Hematopoietic multipotent progenitor cell treated with erythropoietin and hydrocortisone succinate and interleukin-3 and kit ligand, for 4 days (in vitro differentiated cells): ENCODE results near the gene ADAMTS20.

Source experiments
- DNase-seq: peaks from one replicate; pipeline ENCODE4 v3.0.0-alpha.2; 2015

ADAMTS20 gene

DNA sequence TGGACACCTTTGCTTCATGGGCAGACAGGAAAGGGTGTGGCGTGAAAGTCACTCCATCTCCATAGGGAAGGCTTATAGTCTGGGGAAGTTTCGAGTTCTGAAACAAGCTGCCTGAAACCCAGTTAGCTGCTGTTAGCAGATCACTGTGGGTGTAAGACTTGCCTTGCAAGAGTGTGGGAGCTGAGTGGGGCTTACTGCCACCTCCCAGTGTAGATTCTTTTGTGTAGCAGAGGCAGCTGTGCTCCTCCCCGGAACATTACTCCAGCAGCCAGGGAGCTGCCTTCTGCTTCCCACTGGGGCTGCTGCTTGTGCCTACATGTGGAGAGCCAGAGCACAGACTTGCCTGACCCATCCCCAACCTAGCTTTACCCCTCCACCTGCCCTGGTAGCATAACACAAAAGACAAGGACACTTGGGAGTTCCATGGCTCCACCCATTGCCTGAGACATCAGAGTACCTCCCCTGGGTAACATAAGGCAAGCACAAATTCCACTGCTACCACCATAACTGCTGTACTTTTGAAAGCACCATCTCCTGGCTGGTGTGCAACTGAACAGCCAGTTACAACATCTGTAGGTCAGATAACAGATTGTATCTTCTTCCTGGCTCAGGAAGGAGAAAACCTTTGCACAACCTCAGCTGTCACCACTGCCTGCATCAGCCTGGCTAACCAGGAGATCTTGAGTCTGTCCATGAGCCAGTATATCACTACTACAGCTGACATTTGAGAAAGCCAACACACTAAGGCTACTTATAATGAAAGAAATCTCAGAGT lies 69.5 kb downstream of the ADAMTS20 start:
- peak; percentile 73 for DNase-seq

DNA sequence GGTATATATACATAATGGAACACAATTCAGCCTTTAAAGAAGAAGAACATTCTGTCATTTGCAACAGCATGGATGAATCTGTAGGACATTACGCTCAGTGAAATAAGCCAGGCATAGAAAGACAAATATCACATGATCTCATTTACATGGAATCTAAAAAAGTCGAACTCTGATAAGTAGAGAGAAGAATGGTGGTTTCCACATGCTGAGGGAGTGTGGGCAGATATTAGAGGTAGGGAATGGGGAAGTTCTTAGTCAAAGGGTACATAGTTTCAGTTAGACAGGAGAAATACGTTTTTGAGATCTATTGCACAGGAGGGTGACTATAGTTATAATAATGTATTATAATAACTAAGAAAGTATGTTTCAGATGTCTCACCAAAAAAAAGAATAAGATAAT lies 71.4 kb downstream of the ADAMTS20 start:
- peak; percentile 20 for DNase-seq

DNA sequence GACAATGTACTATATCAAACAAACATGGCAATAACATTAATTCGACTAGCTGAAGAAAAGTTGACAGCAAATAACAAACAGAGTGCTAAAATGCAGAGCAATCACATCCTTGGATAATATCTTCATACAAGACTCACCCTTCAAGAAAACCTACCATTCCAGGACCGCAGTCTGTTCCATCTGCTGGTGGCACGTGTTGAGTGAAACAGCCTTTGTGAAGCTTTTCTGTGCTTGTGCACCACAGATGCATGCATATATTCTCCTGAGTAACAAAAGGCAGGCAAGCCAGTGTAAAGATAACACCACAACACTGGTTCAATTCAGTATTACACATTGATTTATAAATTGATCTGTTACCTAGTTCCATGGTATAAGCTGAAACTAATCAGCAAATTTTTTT lies 89.3 kb downstream of the ADAMTS20 start:
- DNase-seq = no peak

DNA sequence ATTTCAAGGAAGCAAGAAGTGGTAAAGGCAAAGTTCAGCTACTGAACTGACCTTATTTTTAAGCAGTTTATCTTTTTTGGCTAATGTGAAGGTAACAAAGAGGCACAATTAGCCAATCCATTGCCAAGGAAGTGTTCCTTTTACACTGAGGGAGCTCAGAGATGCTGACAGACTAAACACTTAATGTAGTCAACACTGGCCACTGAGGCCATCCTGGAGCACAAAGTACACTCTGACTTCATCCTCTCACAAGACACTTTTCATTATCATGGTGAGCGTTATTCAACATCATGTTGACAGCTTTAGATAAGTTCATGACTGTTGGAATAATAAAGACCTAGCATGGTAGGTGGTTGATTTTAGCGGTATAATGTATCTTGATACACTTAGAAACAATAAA lies 89.9 kb downstream of the ADAMTS20 start:
- DNase-seq = no peak

GRCh38 chr12:43459285-43459684 lies 92.7 kb downstream of the ADAMTS20 start:
- DNase-seq = no peak

GRCh38 chr12:43453761-43454160 lies 98.2 kb downstream of the ADAMTS20 start:
- no peak for DNase-seq

DNA sequence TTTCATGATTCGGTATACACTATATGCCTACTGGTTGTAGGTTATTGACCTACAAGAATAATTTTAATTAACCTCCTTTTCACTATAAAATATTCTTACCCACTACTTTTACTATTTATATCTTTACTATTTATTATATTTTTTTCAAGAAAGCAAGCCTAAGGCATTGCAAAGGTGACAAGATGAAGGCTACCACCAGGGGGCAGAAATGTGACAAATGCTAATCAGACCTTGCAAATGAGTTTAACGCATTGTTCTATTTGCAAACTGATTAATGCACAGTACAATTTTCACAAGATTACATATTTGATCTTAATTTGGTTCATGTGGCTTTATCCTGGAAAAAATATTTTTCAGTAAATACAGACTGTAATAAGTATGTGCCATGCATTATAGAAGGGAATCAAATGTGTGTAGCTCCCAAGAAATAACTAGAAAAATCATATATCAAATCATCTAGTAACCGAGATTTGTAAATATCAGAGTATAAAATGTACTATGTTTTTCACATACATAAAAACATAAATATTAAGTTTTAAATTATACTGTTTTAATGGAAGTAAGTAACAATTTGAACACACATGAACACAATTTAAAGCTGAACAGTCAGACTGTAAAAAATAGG lies 107.0 kb downstream of the ADAMTS20 start:
- peak; percentile 77 for DNase-seq

GRCh38 chr12:43436597-43436996 lies 115.4 kb downstream of the ADAMTS20 start:
- no peak for DNase-seq

DNA sequence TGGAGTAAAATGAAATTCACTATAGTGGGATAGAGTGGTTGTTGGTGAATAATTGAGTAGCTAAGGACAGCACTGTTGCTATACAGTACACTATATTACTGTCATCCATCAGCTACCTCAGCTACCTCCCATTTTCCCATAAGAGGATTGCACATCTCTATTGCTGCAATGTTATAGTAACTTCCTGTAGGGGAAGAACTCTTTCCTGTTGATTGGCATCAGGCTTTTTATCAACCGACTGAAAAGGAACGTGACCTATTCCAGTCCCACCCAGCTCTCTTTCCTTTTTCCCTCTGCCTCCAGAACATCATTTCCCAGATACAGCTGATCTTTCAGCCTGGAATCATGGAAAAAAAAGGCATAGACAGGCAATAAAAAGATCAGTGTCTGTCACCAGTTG lies 117.4 kb downstream of the ADAMTS20 start:
- no peak for DNase-seq

DNA sequence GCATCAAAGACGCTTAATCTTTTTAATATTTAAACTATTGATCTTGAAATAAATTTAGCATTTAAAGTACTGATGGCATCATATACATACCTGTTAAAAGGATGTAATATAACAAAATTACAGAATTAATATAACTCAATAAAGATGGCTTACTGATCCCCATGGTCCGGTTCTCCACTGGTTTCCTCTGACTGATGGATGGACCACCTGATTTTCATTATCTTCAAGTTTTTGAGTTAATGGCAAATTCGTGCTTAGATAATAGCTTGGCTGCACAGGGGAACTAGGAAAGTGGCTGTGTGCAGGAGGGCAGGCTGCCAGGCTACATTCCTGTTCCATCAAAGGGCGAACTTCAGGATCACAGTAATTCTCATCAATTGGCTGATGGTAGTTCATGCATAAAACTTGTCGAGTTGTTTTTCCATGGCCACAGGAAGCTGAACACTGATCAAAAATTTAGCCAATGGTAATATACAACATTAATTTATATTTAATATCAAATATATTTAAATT lies 123.9 kb downstream of the ADAMTS20 start:
- no peak for DNase-seq

GRCh38 chr12:43425361-43425760 lies 126.6 kb downstream of the ADAMTS20 start:
- DNase-seq = no peak

DNA sequence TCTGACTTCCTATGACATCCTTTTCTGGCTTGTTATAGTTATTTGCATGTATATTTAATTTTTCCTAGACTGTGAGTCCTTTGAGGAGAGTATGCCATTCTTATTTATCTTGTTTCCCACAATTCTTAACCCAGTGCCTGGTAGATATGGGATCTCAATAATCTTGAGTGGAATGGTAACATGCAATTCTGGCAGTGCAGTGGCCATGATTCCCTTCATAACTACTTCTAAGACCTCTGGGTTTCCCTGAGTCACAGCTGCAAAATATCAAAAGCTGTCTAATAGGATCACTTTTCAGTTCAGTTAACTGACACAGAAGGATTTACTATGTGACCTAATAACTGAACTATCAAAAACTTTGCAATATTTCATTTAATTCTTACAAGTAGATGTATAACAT lies 135.0 kb downstream of the ADAMTS20 start:
- no peak for DNase-seq

- no peak for DNase-seq
Observed at GRCh38 chr12:43407816-43408645, 144.0 kb downstream of the ADAMTS20 start.

GRCh38 chr12:43406801-43407200 lies 145.2 kb downstream of the ADAMTS20 start:
- DNase-seq = no peak

DNA sequence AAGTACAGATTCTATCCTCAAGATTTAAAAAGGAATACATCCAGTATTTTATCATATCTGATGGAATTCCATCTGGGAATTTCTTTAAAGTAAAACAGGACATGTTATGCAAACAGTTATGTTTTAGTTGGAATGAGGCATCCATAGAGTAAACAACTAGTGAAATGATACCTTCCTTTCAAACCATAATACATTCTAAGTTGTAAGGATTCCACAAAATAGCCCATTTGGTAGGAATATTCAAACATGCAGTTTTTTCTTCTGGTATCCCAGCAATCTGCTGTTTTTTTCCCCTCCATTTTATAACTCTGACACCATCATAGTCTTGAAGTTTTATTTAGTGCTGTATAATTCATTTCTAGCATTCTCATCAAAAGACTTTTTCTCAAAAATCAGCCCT lies 149.6 kb downstream of the ADAMTS20 start:
- DNase-seq = no peak

DNA sequence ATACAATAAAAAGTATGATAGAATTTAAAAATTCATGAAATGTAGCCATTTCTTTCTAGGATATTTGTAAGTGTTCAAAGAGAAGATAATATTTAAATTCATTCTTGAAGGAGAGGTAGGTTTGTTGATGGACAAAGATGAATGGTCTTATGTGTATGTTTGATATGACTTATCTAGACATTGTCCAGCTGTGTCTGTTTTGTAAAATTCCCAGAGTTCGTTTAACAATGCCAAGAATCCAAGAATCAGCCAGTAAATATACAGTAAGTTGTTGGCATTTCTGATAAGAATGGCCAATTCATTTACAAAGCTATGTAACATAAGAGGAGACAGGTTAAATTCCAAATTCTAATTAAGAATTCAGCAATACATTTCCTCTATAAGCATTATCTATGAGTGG lies 150.9 kb downstream of the ADAMTS20 start:
- no peak for DNase-seq

- no peak for DNase-seq
Observed at GRCh38 chr12:43396671-43397070, 155.3 kb downstream of the ADAMTS20 start.

GRCh38 chr12:43392116-43392515 lies 159.9 kb downstream of the ADAMTS20 start:
- DNase-seq = no peak

GRCh38 chr12:43381879-43382278 lies 170.1 kb downstream of the ADAMTS20 start:
- DNase-seq = no peak

DNA sequence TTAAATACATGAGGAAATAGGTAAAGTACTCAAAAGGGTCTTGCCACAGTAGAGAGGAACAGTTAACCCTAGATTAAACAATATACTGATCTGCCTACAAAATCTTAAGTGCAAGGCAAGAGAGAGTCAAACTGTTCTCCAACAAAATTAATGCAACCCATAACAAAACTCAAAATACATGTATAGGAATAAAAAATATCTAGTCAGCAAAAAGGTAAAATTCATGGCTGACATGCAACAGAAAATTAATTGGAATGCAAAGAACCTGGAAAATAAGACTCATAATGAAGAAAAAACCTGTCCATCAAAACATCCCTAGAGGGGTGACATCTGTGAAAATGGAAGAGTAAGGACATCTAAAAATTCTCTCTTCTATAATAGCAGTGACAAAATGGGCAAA lies 173.6 kb downstream of the ADAMTS20 start:
- no peak for DNase-seq

DNA sequence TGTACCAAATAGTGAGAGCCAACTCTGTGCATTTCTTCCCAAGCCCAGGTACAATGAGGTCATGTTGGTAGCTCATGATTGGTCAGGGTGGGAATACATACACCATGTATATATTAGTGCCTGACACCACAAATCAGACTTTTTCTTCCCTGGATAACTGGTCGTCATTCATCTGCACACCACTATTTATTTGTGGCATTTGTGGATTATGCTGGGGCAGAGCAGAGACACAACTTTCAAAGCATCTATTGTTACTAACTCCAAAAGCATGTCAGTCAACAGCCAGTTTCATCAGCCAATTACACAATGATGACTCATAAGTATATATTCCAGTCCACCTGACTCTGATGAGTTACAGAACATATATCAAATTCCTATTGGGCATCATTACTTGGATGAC lies 181.7 kb downstream of the ADAMTS20 start:
- DNase-seq = no peak

GRCh38 chr12:43362910-43363694 lies 188.9 kb downstream of the ADAMTS20 start:
- no peak for DNase-seq
